ENCODE results near the gene NABP1. TPM values are rescaled to one million over a fixed set of nuclear protein-coding genes. Genes with fewer than 3 reads are reported as not detected.

NABP1 gene
- total RNA-seq, 1 experiment from 2014 or later: 46.5 TPM

- peak in 1 of 2 experiments; percentile 35 for DNase-seq
- Histone ChIP-seq H3K4me1 (replicated peaks; ENCODE audit: insufficient read depth) (0 out of 2 replicates have a peak, but pooled peaks cover 7% of the 10 kb centered on the region), H3K36me3 (ENCODE audit: low read depth) (no peaks in the 10 kb centered on the region), H3K9me3 (ENCODE audit: insufficient read depth, low read depth) (no peaks in the 10 kb centered on the region; the same call in 1 of the 2 replicates), H3K27me3 (ENCODE audit: insufficient read depth, low read depth) (no peaks in the 10 kb centered on the region), H3K79me2 (ENCODE audit: low read depth) (no peaks in the 10 kb centered on the region), H3F3A (ENCODE audit: insufficient read depth, low read depth) (no peaks in the 10 kb centered on the region), H3K27ac (no peak overlapping the region), H3K4me3 (no peak overlapping the region), H4K20me1 (ENCODE audit: insufficient read depth) (no peaks in the 10 kb centered on the region), H2AFZ (no peak overlapping the region), H3K4me2 (no peak overlapping the region), H3K9me2 (ENCODE audit: insufficient read depth) (no peaks in the 10 kb centered on the region; the same call in 1 of the 2 replicates)
- TF ChIP-seq CTCF (conservative IDR thresholded peaks at IDR 0.05) (no peak), EZH2 (IDR thresholded peaks at IDR 0.05; ENCODE audit: low read depth) (no peak)
- intact Hi-C loops (cut with micrococcal nuclease; ENCODE audit: unreplicated experiment): no loop called here
- POLR2A ChIA-PET (ENCODE audit: unreplicated experiment): no interaction called here
- CTCF ChIA-PET: no interaction called here
- BruUV-seq (replicated peaks): no TSS peak
These were observed 21.5 kb upstream of the NABP1 start for GRCh38 chr2:191656391-191656790.

GRCh38 chr2:191656792-191657191, 21.1 kb upstream of the NABP1 start:
- Histone ChIP-seq H3K9me3 (ENCODE audit: insufficient read depth, low read depth) (no peaks in the 10 kb centered on the region; the same call in 1 of the 2 replicates), H3F3A (ENCODE audit: insufficient read depth, low read depth) (no peaks in the 10 kb centered on the region), H2AFZ (no peak overlapping the region), H3K27ac (no peak overlapping the region), H3K36me3 (ENCODE audit: low read depth) (no peaks in the 10 kb centered on the region), H3K9me2 (ENCODE audit: insufficient read depth) (no peaks in the 10 kb centered on the region; the same call in 1 of the 2 replicates), H3K27me3 (ENCODE audit: insufficient read depth, low read depth) (no peaks in the 10 kb centered on the region), H4K20me1 (ENCODE audit: insufficient read depth) (no peaks in the 10 kb centered on the region), H3K4me2 (no peak overlapping the region), H3K4me1 (replicated peaks; ENCODE audit: insufficient read depth) (0 out of 2 replicates have a peak, but pooled peaks cover 7% of the 10 kb centered on the region), H3K4me3 (no peak overlapping the region), H3K79me2 (ENCODE audit: low read depth) (no peaks in the 10 kb centered on the region)
- no TSS peak for BruUV-seq (replicated peaks)
- intact Hi-C loops (cut with micrococcal nuclease; ENCODE audit: unreplicated experiment): no loop called here
- TF ChIP-seq CTCF (conservative IDR thresholded peaks at IDR 0.05): no peak
- TF ChIP-seq EZH2 (IDR thresholded peaks at IDR 0.05; ENCODE audit: low read depth): no peak
- ChIA-PET CTCF (no interaction called here), POLR2A (ENCODE audit: unreplicated experiment) (no interaction called here)
- DNase-seq: no peak

GRCh38 chr2:191657977-191658376, 20.0 kb upstream of the NABP1 start:
- DNase-seq: no peak
- no TSS peak for BruUV-seq (replicated peaks)
- TF ChIP-seq CTCF (conservative IDR thresholded peaks at IDR 0.05) (no peak), EZH2 (IDR thresholded peaks at IDR 0.05; ENCODE audit: low read depth) (no peak)
- 0 out of 2 replicates have a peak, but pooled peaks cover 7% of the 10 kb centered on the region for H3K4me1 ChIP-seq (replicated peaks; ENCODE audit: insufficient read depth)
- H3K4me2 ChIP-seq: no peak overlapping the region
- no peak overlapping the region for H2AFZ ChIP-seq
- H3K27me3 ChIP-seq (ENCODE audit: insufficient read depth, low read depth): no peaks in the 10 kb centered on the region
- no peaks in the 10 kb centered on the region; the same call in 1 of the 2 replicates for H3K9me2 ChIP-seq (ENCODE audit: insufficient read depth)
- no peaks in the 10 kb centered on the region for H3K79me2 ChIP-seq (ENCODE audit: low read depth)
- H3K9me3 ChIP-seq (ENCODE audit: insufficient read depth, low read depth): no peaks in the 10 kb centered on the region; the same call in 1 of the 2 replicates
- CTCF ChIA-PET: interaction anchor here (0.6 kb wide), 1 partner anchor 80 kb away, joined by 4 read pairs; no protein-coding TSS in a partner anchor
- no peak overlapping the region for H3K27ac ChIP-seq
- H3K36me3 ChIP-seq (ENCODE audit: low read depth): no peaks in the 10 kb centered on the region
- intact Hi-C loops (cut with micrococcal nuclease; ENCODE audit: unreplicated experiment): no loop called here
- H3F3A ChIP-seq (ENCODE audit: insufficient read depth, low read depth): no peaks in the 10 kb centered on the region
- POLR2A ChIA-PET (ENCODE audit: unreplicated experiment): interaction anchor here (0.5 kb wide), 1 partner anchor 20 kb away, joined by 8 read pairs; the partner anchor contains the start of gene NABP1
- no peaks in the 10 kb centered on the region for H4K20me1 ChIP-seq (ENCODE audit: insufficient read depth)
- no peak overlapping the region for H3K4me3 ChIP-seq
